Measurements from ENCODE around the gene COBLL1. TPM values are rescaled to one million over a fixed set of nuclear protein-coding genes. Genes with fewer than 3 reads are reported as not detected.

The COBLL1 gene
- total RNA-seq, 1 experiment from 2014 or later, result 5.9 TPM

- Histone ChIP-seq H3K23me2 (ENCODE audit: insufficient read length, low read depth, low read length, poor library complexity, severe bottlenecking) (no peaks in the 10 kb centered on the region), H4K8ac (replicated peaks; ENCODE audit: insufficient read length, low read depth, low read length) (no peak overlapping the region), H3K9ac (ENCODE audit: extremely low read depth, insufficient read length, low read length) (no peak overlapping the region), H3K4me1 (ENCODE audit: insufficient read depth, low read length) (no peaks in the 10 kb centered on the region), H4K91ac (ENCODE audit: insufficient read length, low read depth, low read length) (no peak overlapping the region), H2AK5ac (ENCODE audit: insufficient read length, low read length) (no peak overlapping the region), H3T11ph (ENCODE audit: low read length) (no peak overlapping the region), H2BK5ac (ENCODE audit: insufficient read length, low read length) (no peak overlapping the region), H4K20me1 (ENCODE audit: control insufficient read depth, insufficient read depth, insufficient read length) (no peaks in the 10 kb centered on the region), H4K5ac (ENCODE audit: insufficient read length, low read depth, low read length) (no peak overlapping the region), H3K79me1 (ENCODE audit: insufficient read depth, low read depth, low read length, poor library complexity, severe bottlenecking) (no peaks in the 10 kb centered on the region), H2BK12ac (ENCODE audit: insufficient read length, low read depth, low read length) (no peak overlapping the region), H2BK20ac (ENCODE audit: low read depth, low read length, poor library complexity, severe bottlenecking) (no peak overlapping the region), H3K4me2 (ENCODE audit: insufficient read depth, insufficient read length, low read length) (no peak overlapping the region), H3K23ac (ENCODE audit: insufficient read length, low read depth, low read length) (no peak overlapping the region), H3K27me3 (ENCODE audit: insufficient read depth, low read length) (no peaks in the 10 kb centered on the region), H3K27ac (ENCODE audit: insufficient read length, low read depth, low read length) (no peak overlapping the region), H2AFZ (ENCODE audit: low read length) (no peak overlapping the region), H3K14ac (ENCODE audit: insufficient read depth, low read length) (no peak overlapping the region), H3K9me3 (ENCODE audit: control insufficient read depth, low read depth, low read length) (no peaks in the 10 kb centered on the region), H3K56ac (ENCODE audit: insufficient read length, low read depth, low read length) (no peak overlapping the region), H3K4ac (ENCODE audit: low read depth, low read length) (no peak overlapping the region), H2BK120ac (ENCODE audit: low read depth, low read length, poor library complexity, severe bottlenecking) (no peak overlapping the region), H3K79me2 (ENCODE audit: insufficient read depth, low read length) (no peaks in the 10 kb centered on the region), H3K18ac (ENCODE audit: insufficient read length, low read depth, low read length) (no peak overlapping the region), H2BK15ac (ENCODE audit: low read depth, low read length) (no peak overlapping the region)
- no peak for TF ChIP-seq CTCF (conservative IDR thresholded peaks at IDR 0.05)
- Mint-ChIP-seq H3K27ac (no peak overlapping the region), H3K4me1 (no peaks in the 10 kb centered on the region), H3K27me3 (ENCODE audit: low read depth) (no peaks in the 10 kb centered on the region), H3K4me3 (no peak overlapping the region), H3K9me3 (no peaks in the 10 kb centered on the region), H3K36me3 (ENCODE audit: insufficient read depth in 1 of 3, low read depth in 3 of 3) (no peaks in the 10 kb centered on the region)
- no peak for DNase-seq
- WGBS (ENCODE audit: extremely low coverage, insufficient read length, low lambda C conversion rate), result no CpG with 5 or more reads among the region's 2 CpGs
Observed at GRCh38 chr2:164700390-164700789, 141.2 kb downstream of the COBLL1 start.
